Measurements from ENCODE around the gene NFS1.

- TF ChIP-seq CTCF (IDR thresholded peaks at IDR 0.05; ENCODE audit: low read length) (no peak), EZH2 (optimal IDR thresholded peaks at IDR 0.05; ENCODE audit: low read depth, low read length) (no peak)
These were observed 77.6 kb downstream of the NFS1 start for GRCh38 chr20:35621560-35621946.
